Subcutaneous adipose tissue (tissue), 4 donors: Measurements from ENCODE around the gene SLC29A4. TPM values are rescaled to one million over a fixed set of nuclear protein-coding genes. Genes with fewer than 3 reads are reported as not detected.

ENCODE experiments used
- total RNA-seq, 4 donors: library from RNA; depleted of rRNA; stranded (reverse); fragments of >200 nt; gene quantifications; one replicate each; pipeline ENCODE4 v1.1.0, GENCODE V29; 2016
- TF ChIP-seq, protein P1 (sequence below): fragments of 450-650 bp; IDR thresholded peaks from one replicate; pipeline ENCODE4 v1.5.1; 2016; ENCODE audit warnings: low read depth, mild to moderate bottlenecking, control low read depth, antibody characterized with exemption, moderate library complexity

SLC29A4 gene
- total RNA-seq, 4 donors from 2014 or later, result 8.6 to 33.5 (median 15.9) TPM

DNA sequence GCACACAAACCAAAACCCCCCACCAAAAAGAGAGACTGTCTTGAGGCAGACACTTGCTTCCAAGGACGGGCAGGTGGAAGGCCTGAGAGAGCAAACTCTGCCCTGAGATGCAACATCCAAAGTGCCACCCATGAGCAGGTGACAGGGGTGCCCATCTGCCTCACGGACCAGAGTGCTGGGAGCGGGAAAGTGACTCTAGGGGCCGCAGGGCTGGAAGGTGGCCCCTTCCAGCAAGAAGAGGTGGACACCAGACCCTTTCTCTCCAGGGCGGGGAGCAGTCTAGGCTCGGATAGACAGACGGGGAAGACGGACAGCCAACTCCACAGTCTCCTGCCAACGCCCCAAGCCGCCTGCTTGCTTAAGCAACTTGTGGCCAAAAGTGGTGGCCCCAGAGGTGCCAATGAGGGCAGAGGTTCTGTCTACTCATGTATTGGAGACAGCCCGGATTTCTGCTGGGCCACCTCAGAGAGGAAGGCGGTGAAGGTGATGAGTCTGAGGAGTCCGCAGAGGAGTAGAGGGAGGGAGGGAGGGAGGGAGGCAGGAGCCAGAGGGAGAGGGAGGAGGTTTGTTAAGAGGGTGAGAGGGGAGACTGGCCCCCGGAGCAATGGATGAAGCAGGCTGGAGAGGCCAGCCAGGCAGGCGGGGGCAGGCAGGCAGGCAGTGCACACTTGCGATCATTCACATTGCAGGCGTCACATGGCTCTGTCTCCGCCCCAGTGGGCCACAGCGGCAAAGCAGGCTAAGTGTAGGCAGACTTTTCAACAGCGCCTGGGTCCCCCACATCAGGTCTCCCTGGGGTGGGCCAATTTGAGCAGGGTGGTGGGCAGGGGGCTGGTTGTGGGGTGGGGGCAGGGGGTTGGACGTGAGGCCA lies 65.6 kb downstream of the SLC29A4 start:
- TF ChIP-seq, protein P1, sequence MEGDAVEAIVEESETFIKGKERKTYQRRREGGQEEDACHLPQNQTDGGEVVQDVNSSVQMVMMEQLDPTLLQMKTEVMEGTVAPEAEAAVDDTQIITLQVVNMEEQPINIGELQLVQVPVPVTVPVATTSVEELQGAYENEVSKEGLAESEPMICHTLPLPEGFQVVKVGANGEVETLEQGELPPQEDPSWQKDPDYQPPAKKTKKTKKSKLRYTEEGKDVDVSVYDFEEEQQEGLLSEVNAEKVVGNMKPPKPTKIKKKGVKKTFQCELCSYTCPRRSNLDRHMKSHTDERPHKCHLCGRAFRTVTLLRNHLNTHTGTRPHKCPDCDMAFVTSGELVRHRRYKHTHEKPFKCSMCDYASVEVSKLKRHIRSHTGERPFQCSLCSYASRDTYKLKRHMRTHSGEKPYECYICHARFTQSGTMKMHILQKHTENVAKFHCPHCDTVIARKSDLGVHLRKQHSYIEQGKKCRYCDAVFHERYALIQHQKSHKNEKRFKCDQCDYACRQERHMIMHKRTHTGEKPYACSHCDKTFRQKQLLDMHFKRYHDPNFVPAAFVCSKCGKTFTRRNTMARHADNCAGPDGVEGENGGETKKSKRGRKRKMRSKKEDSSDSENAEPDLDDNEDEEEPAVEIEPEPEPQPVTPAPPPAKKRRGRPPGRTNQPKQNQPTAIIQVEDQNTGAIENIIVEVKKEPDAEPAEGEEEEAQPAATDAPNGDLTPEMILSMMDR, result no peak

DNA sequence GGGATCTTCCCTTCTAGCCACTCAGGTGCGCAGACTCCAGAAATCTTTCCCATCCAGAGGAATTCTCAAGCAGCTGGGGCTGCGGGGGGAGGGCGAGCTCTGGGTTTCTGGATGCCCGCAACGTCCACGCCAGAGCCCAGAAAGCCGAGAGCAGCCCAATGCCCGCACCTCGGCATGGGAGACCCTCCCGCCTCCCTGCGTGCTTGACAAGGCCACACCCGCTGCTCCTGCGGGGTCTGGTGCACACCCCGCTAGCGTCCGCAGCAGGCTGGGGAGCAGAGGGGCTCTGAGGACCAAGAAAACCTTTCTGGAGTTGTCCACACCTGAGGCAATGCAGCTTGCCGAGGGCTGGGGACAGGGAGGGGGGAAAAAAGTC lies 66.2 kb downstream of the SLC29A4 start:
- TF ChIP-seq, protein P1, result no peak

DNA sequence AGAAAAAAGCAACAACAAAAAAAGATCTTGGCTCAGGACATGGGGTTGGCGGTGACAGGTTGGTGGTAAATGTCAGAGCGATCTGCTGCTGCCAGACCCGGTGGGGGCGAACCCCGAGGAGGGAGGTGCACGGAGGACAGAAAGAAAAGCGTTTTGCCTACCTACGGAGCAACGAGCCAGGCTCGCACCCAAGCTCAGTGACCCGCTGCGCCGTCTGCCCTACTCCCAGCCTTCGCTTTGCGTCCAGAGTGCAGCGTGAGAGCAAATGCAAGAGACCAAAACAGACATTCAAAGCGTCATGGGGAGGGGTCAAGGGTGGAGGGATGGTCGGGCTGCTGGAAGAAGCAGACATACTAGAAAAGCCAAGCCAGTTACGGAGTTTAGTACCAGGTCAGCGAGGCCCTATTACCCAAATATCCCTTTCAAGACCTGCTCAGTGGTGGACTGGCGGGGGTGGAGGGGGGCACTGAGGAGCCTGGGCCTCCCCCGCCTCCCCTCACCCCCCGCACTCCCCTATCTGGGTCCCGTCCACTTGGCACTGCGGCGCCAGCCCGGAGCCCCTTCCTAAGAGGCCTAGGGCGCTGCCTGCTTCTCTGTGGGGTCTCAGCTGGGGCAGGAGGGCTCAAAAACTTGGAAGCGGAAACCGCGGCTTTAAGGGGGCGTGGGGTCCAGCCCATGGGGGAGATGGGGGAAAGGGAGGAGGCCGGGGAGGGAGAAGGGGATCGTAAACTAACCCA lies 66.9 kb downstream of the SLC29A4 start:
- TF ChIP-seq, protein P1, result no peak

DNA sequence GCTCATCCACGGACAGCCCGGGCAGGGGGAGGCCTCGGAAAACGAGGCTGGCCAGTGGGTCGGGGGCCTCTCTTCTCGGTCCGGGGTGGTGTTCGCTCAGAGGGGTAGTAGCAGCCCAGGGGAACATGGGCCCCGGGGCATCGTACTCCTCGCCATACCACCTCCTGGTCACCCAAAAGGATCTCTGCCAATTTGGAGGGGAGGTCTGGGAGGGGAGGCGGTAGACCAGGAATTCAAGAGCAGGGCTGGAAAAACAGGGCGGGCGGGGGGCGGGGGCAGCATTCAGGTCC lies 67.4 kb downstream of the SLC29A4 start:
- TF ChIP-seq, protein P1, result no peak

DNA sequence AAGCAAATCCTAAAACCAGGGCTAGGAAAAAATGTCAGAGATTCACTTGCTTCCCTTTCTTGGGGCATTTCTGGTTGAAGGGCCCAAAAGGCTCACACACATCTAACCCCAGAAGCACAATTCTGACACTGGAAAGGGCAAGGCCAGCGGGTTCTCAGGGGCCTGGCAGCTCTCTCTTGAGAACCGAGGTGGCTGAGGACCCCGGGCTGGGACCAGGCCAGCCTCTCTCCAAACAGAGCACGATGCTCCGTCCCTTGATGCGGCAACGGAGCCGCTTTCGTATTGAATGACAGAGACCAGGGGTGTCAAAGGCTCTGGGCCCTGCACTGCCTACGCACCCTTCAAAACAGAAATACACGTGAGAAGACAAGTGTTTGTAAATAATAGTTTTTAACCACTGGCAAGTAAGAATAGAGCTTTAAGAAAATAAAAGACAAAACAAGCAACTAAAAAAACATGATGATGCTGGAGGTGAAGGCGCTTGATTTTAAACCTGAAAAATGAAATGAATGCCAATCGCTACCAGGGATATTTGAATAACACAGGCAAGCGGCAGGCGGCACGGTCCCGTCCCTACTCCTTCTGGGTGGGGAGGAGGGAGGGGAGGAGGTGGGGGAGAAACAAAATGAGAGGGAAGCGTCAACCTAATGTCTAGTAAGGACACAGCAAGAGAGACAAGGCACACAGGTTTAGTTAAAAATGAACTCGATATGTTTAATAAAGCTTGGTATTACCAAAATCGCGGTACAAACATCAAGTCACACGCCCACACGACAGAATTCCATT lies 68.0 kb downstream of the SLC29A4 start:
- TF ChIP-seq, protein P1, result no peak

DNA sequence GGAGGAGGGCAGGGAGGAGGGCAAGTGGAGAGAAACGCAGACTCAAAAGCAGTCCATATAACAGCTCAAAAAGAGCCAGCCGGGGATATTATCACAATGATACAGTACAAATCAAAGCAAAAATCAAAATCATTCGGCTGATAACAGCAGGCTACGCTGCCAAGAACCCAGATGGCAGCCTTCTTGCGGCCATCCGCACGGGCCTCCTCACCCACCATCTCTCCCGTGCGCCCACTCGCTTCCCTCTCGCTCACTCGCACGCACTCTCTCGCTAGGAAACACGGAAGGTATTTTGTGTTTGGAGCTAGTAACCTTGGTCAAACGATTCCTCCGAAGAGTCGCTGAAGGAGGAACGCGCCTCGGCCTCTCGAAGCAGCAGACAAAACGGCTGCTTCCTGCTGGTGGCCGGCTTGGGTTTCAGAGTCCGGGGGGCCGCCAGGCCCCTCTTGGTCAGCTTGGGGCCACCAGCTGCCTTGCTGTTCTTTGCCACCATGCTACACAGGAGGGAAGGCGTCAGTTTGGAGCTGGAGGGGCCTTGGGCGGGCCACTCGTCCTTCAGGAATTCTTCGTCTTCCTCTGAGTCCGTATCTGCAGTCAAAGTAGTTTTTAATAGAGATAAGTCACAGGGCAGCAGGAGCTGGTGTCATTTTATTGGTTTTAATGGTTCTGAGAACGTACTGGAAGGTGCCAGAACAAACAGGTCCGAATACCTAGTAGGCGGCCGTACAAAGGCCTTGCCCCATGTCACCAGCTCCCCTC lies 68.9 kb downstream of the SLC29A4 start:
- TF ChIP-seq, protein P1, result no peak
